Stimulated activated CD8-positive, alpha-beta memory T cell treated with anti-CD3 and anti-CD28 coated beads, Interleukin-2, amount 100 ng/mL, for 48 hours (primary cell): ENCODE results near the gene STRBP.
"Not testable (repeated sequence)": the region's sequence is repeated elsewhere in the genome, so short reads cannot be mapped to it uniquely, and the experiment has no call there.

Experiments
- DNase-seq, 2 donors: peaks; one replicate each; pipeline ENCODE4 v3.0.0-alpha.2; 2020; ENCODE audit warnings: low read depth in 2 of 2

STRBP gene

DNA sequence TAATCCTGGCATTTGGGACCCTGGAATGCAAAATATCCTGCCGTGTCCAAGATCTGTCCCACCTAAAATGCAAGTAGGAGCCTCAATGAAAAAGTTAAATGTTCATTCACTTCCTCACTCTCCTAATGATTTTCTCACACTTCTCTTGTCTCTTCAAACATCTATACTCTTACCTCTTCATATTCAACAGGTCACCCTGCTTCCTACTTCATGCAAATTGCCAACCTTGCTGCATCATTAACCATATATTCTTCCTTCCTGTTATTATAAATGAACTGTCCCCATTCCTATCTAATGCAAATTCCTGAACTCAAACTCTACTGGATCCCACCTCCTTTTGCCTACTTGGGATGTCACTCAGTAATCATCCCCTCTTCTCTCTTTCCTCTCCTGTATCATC lies 74.4 kb downstream of the STRBP start:
- DNase-seq = no peak

DNA sequence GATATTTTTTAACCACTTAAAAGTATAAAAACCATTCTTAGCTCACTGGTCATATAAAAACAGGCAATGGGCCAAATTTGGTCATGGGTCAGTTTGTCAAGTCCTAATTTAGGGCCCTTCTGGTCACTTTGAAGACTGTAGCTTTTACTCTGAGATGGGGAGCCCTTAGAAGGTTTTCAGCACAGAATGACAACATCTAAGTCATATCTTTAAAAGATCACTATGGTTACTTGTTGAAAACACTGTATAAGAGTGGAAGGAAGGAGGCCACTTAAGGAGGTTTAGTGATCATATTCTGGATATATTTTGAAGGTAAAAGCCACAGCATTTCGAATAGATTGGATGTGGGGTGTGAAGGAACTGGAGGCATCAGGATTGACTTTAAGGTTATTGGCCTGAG lies 76.7 kb downstream of the STRBP start:
- no peak for DNase-seq

DNA sequence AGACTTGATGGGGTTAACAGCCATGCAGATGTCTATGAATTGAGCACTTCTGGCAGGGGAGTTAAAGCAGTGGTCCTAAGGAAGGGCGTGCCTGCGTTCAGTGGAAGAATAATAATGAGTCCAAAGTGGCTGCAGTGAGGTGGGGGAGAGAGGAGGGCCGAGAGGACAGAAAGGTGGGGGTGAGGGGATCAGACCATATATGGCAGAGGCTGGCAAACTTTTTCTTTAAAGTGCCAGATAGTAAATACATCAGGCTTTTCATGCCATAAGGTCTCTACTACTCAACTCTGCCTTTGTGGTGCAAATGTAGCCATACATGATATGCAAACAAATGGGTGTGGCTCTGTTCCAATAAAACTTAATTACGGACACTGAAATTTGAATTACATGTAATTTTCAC lies 77.1 kb downstream of the STRBP start:
- DNase-seq = no peak

DNA sequence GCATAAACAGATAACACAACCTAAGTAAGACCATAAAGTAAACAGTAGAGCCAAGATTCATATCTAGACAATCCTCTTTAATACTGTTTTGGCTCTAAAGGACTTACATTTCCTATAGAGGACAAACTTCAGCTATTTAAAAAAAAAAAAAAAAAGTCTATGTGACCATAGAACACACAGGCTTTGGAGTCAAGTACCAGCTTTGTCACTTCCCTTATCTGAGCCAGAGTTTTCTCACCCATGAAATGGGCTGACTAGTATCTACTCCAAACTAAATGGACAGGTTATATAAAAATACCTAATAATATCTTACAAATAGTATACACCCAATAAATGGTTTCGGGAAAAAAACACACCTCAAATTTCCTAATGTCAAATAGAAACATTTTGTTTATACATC lies 81.3 kb downstream of the STRBP start:
- no peak for DNase-seq

DNA sequence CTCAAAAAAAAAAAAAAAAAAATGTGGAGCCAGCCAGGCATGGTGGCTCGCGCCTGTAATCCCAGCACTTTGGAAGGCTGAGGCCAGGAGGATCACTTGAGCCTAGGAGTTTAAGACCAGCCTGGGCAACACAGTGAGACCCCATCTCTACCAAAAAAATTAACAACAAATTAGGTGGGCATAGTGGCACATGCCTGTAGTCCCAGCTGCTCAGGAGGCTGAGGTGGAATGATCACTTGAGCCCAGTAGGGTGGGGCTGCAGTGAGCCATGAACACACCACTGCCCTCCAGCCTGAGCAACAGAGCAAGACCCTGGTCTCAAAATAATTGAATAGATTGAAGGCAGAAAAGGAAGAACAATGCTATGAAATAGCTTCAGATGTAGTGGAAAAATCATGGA lies 82.4 kb downstream of the STRBP start:
- DNase-seq = not testable (repeated sequence)

DNA sequence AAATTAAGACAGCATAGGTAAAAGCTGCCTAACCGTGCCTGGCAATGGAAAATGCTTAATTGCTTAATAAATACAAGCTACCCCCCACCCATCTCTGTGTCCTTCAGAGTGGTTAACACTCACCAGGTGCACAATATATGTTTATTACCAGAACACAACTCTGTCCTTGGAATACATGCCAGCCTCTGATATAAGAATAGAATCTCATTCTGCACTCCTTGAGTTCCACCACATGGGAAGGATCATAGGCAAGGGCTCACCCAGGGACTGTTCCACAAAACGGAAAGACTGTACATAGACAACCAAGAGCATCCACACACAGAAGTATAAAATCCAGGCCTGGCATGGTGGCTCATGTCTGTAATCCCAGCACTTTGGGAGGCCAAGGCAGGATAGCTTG lies 91.4 kb downstream of the STRBP start:
- DNase-seq = no peak

DNA sequence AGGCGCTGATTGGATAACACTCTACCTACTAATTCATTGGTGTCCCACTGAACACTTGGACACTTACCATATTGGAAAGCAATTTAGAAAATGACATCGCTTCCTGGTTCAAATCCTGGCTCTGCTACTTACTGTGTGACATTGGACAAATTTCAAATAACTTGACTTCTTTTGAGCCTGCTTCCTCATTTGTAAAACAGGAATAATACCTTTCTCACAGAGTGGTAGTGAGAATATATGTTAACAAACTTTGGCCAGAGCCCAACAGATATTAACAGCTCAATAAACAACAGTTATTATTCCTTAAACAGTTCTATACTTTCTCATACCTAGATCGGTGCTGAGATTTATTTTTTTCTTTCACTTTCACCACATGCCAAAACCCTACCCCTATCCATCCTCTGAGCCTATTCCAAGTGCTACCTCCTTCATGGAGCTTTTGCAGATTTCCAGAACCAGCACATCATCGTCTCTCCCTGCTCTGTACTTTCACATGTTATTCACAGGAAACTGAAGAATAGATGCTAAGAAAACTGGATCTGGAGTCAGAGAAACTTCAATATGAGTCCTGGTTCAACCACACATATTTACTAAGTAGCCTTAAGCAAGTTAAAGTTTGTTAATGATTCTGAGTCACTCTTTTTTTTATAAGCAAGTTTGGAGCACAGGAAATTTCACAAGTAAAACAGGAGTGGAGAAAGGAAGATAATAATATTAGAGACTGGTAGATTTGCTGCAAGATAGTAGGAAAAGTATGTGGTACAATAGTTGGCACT lies 92.3 kb downstream of the STRBP start:
- no peak for DNase-seq

DNA sequence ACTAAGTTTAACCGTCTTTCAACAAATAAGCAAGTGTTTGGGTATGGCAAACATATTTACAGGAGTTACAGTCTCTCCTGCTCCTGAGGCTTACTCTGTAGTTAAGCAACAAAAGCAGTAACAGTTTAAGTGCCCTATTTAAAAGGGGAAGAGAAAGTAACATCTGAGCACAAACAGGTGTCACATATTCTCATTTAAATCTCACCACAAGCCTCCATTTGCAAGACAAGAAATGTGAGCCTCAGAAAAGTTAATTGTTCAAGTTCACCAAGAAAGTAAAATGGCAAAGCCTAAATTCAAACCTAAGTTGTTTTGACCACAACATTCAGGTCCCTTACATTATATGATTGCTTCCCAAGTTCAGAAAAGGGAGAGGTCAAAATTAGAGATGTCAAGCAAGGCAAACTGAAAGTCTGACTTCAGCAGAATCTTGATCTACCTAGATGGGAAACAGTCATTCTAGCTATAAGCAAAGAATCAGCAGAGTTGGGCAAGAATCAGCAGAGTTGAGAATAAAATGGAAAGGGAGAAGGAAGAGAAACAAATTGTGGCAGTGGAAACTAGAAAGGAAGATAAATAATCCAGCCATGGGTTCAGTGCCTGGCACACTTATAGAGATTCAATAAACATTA lies 93.4 kb downstream of the STRBP start:
- no peak for DNase-seq

DNA sequence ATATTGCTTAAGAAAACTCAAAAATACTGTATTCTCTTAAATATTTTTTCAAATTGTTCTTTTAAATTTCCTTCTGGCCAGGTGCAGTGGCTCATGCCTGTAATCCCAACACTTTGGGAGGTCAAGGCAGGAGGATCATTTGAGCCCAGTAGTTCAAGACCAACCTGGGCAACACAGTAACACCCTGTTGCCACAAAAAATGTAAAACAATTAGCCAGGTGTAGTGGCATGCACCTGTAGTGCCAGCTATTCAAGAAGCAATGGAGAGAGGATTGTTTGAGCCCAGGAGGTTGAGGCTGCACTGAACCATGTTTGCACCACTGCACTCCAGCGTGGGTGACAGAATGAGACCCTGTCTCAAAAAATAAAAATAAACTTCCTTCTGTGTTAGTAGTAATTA lies 94.3 kb downstream of the STRBP start:
- DNase-seq = no peak

DNA sequence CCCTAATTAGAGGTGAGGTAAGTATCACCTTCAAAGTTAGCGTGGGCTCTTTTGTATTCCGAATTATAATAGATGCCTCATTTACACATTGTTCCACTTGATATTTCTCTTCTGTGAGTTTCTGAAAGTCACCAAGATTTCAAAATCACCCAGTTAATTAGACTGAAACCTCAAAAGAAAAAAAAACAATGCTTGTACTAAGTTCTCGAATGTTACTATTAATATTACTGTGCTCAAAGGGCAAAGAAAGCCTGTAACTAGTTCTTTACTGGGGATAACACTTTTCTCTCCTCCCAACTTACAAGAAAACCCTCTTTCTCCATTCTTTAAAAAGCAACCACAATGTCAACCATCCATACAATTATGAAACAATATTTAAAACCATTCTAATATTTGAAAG lies 98.5 kb downstream of the STRBP start:
- no peak for DNase-seq

DNA sequence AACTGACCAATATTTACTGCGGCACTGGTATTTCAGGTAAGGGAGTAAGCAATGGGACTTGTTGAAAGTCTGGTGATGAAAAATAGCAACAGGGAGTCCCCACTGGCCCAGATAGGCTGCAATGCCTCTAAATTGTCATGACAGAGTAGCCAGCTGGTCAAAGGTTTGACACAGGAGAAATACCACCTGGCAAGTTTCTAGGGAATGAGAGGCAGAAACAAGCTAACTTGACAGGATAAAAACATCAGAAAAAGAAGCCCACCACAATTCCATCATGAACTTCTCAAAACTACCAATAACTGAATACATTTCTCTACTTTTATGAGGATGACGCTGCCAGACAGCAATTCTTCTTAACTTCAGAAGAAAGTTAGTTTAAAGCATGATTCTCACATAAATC lies 99.8 kb downstream of the STRBP start:
- no peak for DNase-seq

DNA sequence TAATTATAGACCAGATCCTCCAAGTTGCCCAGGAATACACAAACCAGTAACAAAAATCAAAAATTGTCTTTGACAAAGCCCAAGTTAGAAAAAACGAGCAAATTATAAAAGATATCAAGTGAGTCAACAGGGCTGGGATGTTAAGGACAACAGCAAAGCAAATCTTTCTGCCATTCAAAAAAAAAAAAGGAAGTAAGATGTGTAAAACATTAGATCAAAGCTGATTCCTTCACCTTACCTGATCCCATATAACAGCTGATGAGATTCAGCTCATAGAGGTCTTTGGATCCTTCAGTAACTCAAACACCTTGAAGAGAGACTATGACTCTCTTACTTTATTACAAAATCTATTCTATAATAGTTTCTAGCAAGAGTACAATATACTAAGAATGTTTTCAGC lies 100.9 kb downstream of the STRBP start:
- no peak for DNase-seq

DNA sequence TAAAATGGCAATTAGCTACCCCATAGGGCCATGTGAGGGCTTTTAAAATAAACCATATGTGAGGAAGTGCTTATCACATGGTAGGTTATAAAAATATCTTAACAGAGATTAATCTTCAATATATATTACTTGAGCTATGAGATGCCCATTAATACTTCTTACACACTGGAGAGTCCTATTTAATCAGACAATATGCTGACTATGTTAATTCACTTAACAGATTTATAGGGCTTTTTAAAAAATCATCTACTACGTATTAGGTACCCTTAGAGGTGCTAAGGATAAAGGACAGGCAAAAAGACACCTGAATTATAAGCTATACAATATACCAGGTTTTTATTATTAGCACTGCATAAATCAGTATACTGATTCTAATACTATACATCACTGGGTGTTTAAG lies 102.6 kb downstream of the STRBP start:
- DNase-seq = no peak

DNA sequence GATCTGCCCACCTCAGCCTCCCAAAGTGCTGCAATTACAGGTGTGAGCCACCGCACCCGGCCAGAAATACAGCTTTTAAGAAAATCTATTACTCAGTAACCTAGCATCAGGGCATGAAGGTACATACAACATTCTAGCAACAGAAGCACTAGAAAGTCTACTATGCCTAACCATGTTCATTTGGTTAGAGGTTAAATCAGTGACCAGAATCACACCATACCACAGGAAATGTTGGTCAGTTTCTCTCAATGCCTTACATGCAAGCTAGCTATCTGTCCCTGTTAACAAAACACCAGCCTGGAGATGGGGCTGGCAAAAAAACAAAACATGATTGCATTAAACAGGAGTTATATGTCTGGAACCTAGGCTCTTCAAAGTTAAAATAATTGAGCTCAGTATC lies 104.1 kb downstream of the STRBP start:
- DNase-seq = no peak

DNA sequence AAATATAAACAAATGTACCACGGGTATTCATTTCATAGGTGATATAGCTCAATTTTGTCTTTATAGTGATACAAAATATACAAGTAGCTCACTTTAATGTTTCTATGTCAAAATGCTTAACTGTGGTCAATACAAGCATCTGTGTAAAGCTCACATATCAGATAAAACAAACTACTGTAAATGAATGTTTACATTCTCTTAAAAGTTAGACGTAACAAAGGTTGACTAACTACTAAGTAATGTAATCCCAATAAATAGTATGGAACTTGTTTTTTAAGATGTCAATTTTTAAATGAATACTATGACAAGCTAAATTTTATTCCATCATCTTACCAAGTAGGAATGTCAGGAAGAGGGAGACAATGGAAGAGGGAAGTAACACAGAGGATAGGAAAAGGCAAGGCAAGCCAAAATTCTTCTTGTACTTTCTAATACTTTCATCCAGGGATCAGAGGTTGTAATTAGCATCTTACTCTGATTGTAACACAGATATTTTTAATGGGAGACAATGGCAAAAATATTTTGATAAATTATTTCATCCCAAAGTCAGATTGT lies 105.5 kb downstream of the STRBP start:
- DNase-seq = no peak

DNA sequence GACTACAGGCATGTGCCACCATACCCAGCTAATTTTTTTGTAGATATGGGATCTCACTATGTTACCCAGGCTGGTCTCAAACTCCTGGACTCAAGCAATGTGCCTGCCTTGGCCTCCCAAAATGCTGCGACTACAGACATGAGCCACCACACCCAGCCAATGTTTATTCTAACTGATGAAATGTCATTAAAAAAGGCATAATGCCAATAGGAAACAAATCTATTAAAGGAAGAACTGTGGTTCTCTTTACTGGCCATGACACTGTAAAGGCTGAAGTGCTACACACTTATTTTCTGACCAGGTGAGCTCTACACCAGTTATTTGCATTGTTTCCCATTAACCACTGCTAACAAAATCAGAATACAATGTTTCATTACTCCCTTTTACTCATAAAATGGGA lies 106.0 kb downstream of the STRBP start:
- DNase-seq = no peak

DNA sequence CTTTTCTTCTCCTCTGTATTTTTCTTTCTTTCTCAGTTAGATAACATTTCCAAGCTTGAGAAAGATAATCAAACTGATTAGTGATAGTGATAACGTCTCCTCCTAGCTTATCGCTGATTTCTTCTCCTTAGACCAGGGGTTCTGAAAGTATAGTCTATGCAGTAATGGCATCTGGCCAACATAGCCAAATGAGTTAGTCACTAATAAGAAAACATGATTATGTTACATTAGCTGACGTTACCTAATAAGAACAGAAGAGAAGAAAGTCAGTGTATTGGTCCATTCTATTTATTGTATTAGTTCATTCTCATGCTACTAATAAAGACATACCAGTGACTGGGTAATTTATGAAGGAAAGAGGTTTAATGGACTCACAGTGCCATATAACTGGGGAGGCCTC lies 111.2 kb downstream of the STRBP start:
- DNase-seq = no peak

DNA sequence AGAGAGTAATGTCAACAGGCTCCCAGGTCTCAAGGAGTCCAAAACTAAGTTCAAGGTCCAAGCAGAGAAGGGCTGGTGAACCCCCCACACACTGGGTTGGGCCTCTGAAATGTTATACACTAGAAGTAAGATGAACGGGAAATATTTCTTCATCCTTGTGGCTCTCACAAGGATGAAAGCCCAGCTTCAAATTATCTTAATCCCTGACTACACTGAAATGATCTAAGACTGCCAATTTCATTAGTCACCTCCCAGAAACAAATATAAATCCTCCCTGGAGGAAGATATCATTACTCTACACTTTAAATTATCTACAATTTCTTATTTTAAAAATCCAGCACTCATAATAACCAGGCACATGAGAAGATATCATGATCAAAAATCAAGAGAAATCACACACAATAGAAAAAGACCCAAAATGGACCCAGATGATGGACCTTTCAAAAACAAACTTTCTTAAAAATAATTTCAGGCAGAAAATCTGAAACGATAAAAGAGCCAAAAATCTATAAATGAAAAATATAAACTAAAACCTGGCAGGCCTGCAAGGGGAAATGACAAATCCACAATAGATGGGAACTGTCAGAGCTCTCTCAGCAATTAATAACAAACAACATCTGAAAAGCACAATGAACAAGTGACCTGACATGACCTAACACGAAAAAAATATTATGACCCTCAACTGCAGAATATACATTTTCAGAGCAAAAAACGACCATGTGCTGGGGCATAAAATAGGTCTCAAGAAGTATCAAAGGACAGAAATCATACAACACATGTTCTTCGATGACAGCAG lies 117.5 kb downstream of the STRBP start:
- DNase-seq = no peak

DNA sequence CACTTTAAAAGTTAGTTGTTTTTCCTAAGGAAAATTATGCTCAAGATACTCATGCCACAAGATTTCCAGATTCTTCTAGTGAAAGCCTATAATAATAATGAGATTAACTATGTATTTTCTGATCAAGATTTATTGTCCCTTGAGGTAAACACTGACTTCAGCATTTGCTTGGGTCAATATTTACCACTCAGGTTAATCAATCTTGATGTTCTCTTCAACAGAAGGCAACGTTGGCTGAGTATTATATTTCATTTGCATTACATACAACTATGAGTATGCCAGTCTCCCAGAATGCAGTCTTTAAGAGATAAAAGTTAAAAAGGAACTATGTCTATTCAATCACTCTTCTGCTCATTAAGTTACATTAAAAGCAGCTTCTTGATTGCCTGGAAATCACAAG lies 119.3 kb downstream of the STRBP start:
- no peak for DNase-seq

DNA sequence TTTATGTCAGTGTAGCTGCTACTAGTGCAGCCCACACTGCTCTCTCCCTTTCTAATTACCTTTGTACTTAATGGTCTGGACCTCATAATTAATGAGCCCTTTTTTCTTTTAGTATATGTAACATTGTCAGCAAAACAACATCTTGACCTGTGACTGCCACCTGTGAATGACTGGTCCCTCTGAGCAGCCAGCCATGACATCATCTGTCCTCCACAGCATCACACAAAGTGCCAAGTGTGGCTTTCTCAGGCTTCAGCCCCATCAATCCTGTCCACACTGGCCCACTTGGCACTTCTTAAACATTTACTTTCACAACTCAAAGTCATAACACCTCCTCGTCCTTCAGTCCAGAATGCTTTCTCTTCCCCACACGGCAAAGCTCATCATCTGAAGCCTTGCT lies 130.2 kb downstream of the STRBP start:
- DNase-seq = no peak

DNA sequence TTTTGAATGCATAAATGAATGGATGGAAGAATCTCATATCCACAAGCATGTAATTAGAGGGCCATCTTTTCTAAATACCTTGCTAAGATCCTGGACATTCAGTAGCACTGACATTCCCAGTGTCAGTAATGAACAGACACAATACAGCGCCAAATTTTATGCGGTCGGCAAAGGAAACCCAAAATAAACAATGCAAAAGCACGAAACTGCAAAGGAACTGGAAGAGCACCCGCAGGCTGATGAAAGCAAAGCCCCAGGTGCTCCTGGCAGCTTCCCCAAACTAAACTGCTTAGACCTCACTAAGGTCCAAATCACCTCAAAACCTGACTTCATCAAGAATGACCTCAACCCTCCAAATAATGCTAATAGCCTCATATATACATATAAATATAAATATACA lies 133.0 kb downstream of the STRBP start:
- DNase-seq = no peak

DNA sequence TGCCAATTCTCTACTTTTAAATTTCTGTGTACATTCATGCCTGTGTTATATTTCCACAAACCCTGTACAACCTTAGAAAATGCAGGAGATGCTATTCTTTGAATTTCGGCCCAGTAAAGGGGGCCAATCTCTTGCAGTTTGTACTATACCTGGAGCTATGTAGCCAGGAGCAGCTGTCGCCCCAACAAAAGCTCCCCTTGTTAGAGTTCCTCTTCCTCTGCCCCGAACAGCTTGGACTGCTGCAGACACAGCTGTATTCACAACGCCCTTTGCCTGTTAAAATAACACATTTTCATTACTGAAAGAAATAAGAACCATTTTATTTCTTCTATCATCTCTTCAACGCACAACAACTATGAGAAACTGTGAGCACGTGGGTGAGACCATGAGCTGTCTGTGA lies 135.7 kb downstream of the STRBP start:
- DNase-seq = no peak

DNA sequence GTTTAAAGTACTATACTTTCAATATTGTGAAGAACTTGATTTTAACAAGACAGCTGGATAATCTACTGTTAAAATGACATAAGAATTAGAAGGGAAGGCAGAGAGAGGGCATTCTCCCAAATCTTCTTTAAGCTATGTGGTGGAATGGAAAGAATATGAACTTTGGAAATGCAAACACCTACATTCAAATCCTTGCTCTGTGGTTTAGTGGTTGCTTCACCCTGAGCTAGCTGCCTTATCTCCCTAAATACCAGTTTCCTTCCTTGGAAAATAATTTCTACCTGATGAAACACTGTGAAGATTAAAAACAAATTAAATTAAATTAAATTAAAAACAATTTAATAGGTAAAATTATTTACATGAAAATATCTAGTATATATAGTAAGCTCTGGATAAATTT lies 136.4 kb downstream of the STRBP start:
- DNase-seq = no peak
